ENCODE measurements around the gene CALHM3. TPM values are rescaled to one million over a fixed set of nuclear protein-coding genes. Genes with fewer than 3 reads are reported as not detected.
A peak's percentile ranks its signal among the peaks of the same experiment; 100 is the strongest.

CALHM3 gene
- total and polyA plus RNA-seq, 2 donors from 2014 or later: not detected

DNA sequence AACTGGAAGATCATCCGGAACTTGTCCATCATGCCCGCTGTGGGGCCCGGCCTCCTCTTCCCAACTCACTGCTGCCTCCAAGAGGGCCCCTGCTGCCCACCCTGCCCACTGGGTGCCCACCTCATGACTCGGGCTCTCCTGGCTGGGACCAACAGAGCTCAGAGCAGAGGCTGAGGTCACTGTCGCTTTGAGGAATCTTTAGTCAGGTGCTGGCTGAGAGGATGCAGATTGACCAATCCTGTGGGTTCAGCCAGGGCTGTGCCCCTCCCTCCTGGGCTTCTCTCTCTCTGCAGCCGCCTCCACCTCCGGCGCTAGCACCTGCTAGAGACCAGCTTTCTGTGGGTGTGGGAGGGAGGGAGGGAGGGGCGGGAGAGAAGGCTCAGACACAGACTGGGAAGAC lies 20.3 kb downstream of the CALHM3 start, which contains the start of gene CALHM1:
Gene CALHM1 (minus strand): TSS at position 181 of the 400 bp plus-strand sequence. CDS start 149 bp downstream, at position 32.
- FAIRE-seq: no peak

DNA sequence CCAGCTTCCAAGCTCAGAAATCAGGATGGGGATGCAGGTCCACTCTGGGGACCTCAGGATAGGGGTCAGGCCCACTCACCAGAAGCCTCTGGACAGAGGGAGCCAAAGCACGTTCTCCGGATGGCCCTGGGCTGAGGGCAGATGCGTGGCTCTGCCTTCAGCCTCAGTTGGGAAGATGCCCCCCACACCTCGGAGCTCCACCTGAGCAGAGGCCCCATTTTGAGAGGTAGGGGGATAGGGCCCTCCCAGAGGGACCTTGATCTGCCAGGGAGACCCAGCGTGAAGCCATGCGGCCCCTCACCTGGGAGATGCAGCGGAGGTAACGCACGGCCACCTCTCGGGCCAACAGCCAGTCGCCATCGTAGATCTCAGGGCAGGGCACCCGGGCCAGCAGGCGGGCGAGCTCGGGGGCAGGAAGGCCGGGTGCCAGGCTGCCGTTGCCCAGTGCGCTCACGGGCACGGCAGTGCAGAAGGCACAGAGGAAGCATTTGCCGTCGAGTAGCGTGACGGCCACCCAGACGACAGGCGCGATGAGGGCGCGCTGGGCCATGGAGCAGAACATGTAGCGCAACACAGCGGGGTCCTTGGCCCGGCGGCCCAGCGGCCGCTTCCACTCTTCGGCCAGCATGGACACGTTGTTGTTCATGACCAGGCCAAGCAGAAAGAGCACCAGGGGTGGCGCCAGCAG lies 21.0 kb downstream of the CALHM3 start:
- Histone ChIP-seq H3K27ac (ENCODE audit: low read depth in 2 of 2, low read length in 2 of 2) (no peak overlapping the region), H3K4me3 (ENCODE audit: low read length in 3 of 3) (no peak overlapping the region), H3K36me3 (ENCODE audit: control insufficient read depth in 2 of 3, insufficient read depth in 3 of 3, low read length in 3 of 3) (no peaks in the 10 kb centered on the region), H3K9me3 (ENCODE audit: control insufficient read depth in 2 of 3, insufficient read depth in 1 of 3, low read length in 3 of 3) (no peaks in the 10 kb centered on the region), H3K4me1 (ENCODE audit: control insufficient read depth in 2 of 3, insufficient read depth in 2 of 3, low read depth in 1 of 3, low read length in 3 of 3) (no peaks in the 10 kb centered on the region), H3K9ac (ENCODE audit: low read length in 3 of 3) (no peak overlapping the region), H3K27me3 (ENCODE audit: control insufficient read depth, insufficient read depth, low read length) (no peaks in the 10 kb centered on the region)
- TF ChIP-seq, protein P1, sequence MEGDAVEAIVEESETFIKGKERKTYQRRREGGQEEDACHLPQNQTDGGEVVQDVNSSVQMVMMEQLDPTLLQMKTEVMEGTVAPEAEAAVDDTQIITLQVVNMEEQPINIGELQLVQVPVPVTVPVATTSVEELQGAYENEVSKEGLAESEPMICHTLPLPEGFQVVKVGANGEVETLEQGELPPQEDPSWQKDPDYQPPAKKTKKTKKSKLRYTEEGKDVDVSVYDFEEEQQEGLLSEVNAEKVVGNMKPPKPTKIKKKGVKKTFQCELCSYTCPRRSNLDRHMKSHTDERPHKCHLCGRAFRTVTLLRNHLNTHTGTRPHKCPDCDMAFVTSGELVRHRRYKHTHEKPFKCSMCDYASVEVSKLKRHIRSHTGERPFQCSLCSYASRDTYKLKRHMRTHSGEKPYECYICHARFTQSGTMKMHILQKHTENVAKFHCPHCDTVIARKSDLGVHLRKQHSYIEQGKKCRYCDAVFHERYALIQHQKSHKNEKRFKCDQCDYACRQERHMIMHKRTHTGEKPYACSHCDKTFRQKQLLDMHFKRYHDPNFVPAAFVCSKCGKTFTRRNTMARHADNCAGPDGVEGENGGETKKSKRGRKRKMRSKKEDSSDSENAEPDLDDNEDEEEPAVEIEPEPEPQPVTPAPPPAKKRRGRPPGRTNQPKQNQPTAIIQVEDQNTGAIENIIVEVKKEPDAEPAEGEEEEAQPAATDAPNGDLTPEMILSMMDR (IDR thresholded peaks at IDR 0.05; ENCODE audit: borderline replicate concordance, extremely low read depth, insufficient read depth): no peak
- FAIRE-seq: no peak
- no peak for DNase-seq
- intact Hi-C loops (cut with DNase I): no loop called here

More for the DNA sequence above, 20.3 kb downstream of the CALHM3 start, which contains the start of gene CALHM1:
- Histone ChIP-seq H3K9me3 (ENCODE audit: control insufficient read depth in 2 of 3, insufficient read depth in 1 of 3, low read length in 3 of 3) (no peaks in the 10 kb centered on the region), H3K4me3 (ENCODE audit: low read length in 3 of 3) (no peak within 1 kb of the TSS), H3K27me3 (ENCODE audit: control insufficient read depth, insufficient read depth, low read length) (no peaks in the 10 kb centered on the region), H3K9ac (ENCODE audit: low read length in 3 of 3) (no peak within 1 kb of the TSS), H3K36me3 (ENCODE audit: control insufficient read depth in 2 of 3, insufficient read depth in 3 of 3, low read length in 3 of 3) (no peaks in the 10 kb centered on the region), H3K4me1 (ENCODE audit: control insufficient read depth in 2 of 3, insufficient read depth in 2 of 3, low read depth in 1 of 3, low read length in 3 of 3) (no peaks in the 10 kb centered on the region), H3K27ac (ENCODE audit: low read depth in 2 of 2, low read length in 2 of 2) (no peak within 1 kb of the TSS)
- intact Hi-C loops (cut with DNase I): no loop called here
- TF ChIP-seq, protein P1 (IDR thresholded peaks at IDR 0.05; ENCODE audit: borderline replicate concordance, extremely low read depth, insufficient read depth): no peak
- peak in 4 of 5 donors; percentile 55 to 67 (median 58) for DNase-seq

DNA sequence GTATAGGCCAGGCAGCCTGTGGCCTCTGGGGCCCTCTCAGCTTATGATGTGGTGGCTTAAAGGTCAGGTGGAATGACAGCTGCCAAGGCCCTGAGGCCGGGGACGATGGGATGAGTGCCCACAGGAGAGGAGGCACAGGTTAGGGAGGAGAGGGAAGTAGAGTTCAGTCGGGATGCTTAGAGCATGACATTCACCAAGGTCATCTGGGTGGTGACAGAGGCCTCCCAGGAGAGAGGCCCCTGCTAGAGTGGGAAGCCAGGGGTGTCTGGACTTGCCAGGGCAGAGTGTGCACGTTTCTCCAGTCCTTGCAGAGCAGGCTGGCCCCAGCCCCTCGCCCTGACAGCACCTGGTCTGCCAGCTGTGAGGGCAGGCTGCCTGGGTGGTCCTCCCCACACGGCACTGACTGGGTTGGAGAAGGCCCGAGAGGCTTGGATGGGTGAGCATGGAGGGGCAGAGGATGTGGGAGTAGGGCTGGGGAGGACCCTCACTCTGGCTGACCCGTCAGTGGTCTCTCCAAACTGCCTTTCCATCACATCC lies 21.8 kb downstream of the CALHM3 start:
- H3K27ac ChIP-seq (ENCODE audit: low read depth in 2 of 2, low read length in 2 of 2): no peak overlapping the region
- FAIRE-seq: no peak
- H3K36me3 ChIP-seq (ENCODE audit: control insufficient read depth in 2 of 3, insufficient read depth in 3 of 3, low read length in 3 of 3): no peaks in the 10 kb centered on the region
- H3K27me3 ChIP-seq (ENCODE audit: control insufficient read depth, insufficient read depth, low read length): no peaks in the 10 kb centered on the region
- intact Hi-C loops (cut with DNase I): no loop called here
- DNase-seq: peak in 1 of 5 donors; percentile 13
- no peaks in the 10 kb centered on the region for H3K9me3 ChIP-seq (ENCODE audit: control insufficient read depth in 2 of 3, insufficient read depth in 1 of 3, low read length in 3 of 3)
- TF ChIP-seq, protein P1 (IDR thresholded peaks at IDR 0.05; ENCODE audit: borderline replicate concordance, extremely low read depth, insufficient read depth): no peak
- no peak overlapping the region for H3K9ac ChIP-seq (ENCODE audit: low read length in 3 of 3)
- no peak overlapping the region for H3K4me3 ChIP-seq (ENCODE audit: low read length in 3 of 3)
- peaks cover 0 to 6% (median 0%) of the 10 kb centered on the region in 3 donors for H3K4me1 ChIP-seq (ENCODE audit: control insufficient read depth in 2 of 3, insufficient read depth in 2 of 3, low read depth in 1 of 3, low read length in 3 of 3)

Measured in kidney (tissue), 14 donors.